CD4-positive, alpha-beta T cell (primary cell): ENCODE results near the gene NECTIN4. TPM values are rescaled to one million over a fixed set of nuclear protein-coding genes. Genes with fewer than 3 reads are reported as not detected.
"Not testable (repeated sequence)": the region's sequence is repeated elsewhere in the genome, so short reads cannot be mapped to it uniquely, and the experiment has no call there.

Experiments used
- ATAC-seq: fragments of 200-7000 bp; cut with Tn5 transposase; one replicate; pipeline ENCODE4 v1.10.0; 2022; ENCODE audit warnings: mild to moderate bottlenecking; ENCODE audit not compliant: poor library complexity
- CTCF ChIA-PET: fragments of 350-600 bp; sonication (Branson Sonifier 250); formaldehyde crosslinking; loops from one replicate; lab custom pipeline; 2021; ENCODE audit warnings: antibody characterized with exemption, inconsistent platforms; lab: Charles Lee
- POLR2A ChIA-PET: fragments of 350-600 bp; sonication (Branson Sonifier 250); formaldehyde crosslinking; loops from one replicate; lab custom pipeline; 2021; ENCODE audit warnings: antibody characterized with exemption, inconsistent platforms; lab: Charles Lee
- DNase-seq, 14 experiments: peaks; one replicate each; pipeline ENCODE4 v3.0.0-alpha.2; 2013 to 2020; ENCODE audit warnings: mixed read lengths in 2 of 14
- H3K27ac ChIP-seq, 2 donors: one replicate each; pipeline versions ENCODE4 v1.5.1 to v1.7.0; 2013; ENCODE audit warnings: low read length in 2 of 2, low read depth in 1 of 2, mild to moderate bottlenecking in 1 of 2
- H3K27me3 ChIP-seq, 2 experiments: 1 replicate in 1 of 2; 2 replicates in 1 of 2; pipeline versions ENCODE4 v1.6.1 to v1.7.0; 2013; ENCODE audit warnings: low read length in 2 of 2, control low read depth in 1 of 2, mild to moderate bottlenecking in 1 of 2, moderate library complexity in 1 of 2; ENCODE audit not compliant: insufficient read depth in 2 of 2, control insufficient read depth in 1 of 2
- H3K36me3 ChIP-seq: one replicate; pipeline ENCODE4 v1.6.1; 2013; ENCODE audit warnings: low read length, control low read depth; ENCODE audit not compliant: insufficient read depth
- H3K4me1 ChIP-seq: one replicate; pipeline ENCODE4 v1.6.1; 2013; ENCODE audit warnings: low read length, control low read depth; ENCODE audit not compliant: insufficient read depth
- H3K4me3 ChIP-seq: one replicate; pipeline ENCODE4 v1.5.1; 2013; ENCODE audit warnings: mild to moderate bottlenecking, low read length, moderate library complexity
- H3K9me3 ChIP-seq, 2 experiments: 1 replicate in 1 of 2; 2 replicates in 1 of 2; pipeline versions ENCODE4 v1.6.1 to v1.7.0; 2013; ENCODE audit warnings: low read length in 2 of 2, mild to moderate bottlenecking in 2 of 2, control low read depth in 1 of 2, moderate library complexity in 1 of 2; ENCODE audit not compliant: control insufficient read depth in 1 of 2, insufficient read depth in 1 of 2
- H3K27ac Mint-ChIP-seq: one replicate; pipeline ENCODE4 v1.8.0; 2020; ENCODE audit warnings: mixed read lengths
- H3K27me3 Mint-ChIP-seq: one replicate; pipeline ENCODE4 v1.8.0; 2021; ENCODE audit warnings: mixed read lengths
- H3K36me3 Mint-ChIP-seq: one replicate; pipeline ENCODE4 v1.8.0; 2021; ENCODE audit warnings: low read depth, mixed read lengths
- H3K4me1 Mint-ChIP-seq: one replicate; pipeline ENCODE4 v1.8.0; 2021; ENCODE audit warnings: low read depth, mixed read lengths
- H3K4me3 Mint-ChIP-seq: one replicate; pipeline ENCODE4 v1.8.0; 2020; ENCODE audit warnings: mild to moderate bottlenecking, mixed read lengths
- H3K9me3 Mint-ChIP-seq: one replicate; pipeline ENCODE4 v1.8.0; 2020; ENCODE audit warnings: mixed read lengths
- intact Hi-C, 2 experiments: fragments of 100-400 bp; cut with DNase I in 1 of 2; cut with micrococcal nuclease in 1 of 2; formaldehyde crosslinking; loops; one replicate each; pipeline versions ENCODE4 v1.15.1 to v1.9.0; 2023 to 2025; cut with DNase I, micrococcal nuclease
- total RNA-seq, 174 experiments: library from RNA in 2 of 174; stranded (reverse) in 2 of 174; gene quantifications; one replicate each; pipeline ENCODE4 v1.2.3 and lab custom pipeline; 2021 to 2026
- TF ChIP-seq, protein P1 (sequence below): fragments of 200-600 bp; IDR thresholded peaks from one replicate; pipeline ENCODE4 v1.8.0; 2022; ENCODE audit warnings: antibody characterized with exemption, mild to moderate bottlenecking

NECTIN4 gene
- total RNA-seq, 2 experiments from 2014 or later: 0.22 TPM

DNA sequence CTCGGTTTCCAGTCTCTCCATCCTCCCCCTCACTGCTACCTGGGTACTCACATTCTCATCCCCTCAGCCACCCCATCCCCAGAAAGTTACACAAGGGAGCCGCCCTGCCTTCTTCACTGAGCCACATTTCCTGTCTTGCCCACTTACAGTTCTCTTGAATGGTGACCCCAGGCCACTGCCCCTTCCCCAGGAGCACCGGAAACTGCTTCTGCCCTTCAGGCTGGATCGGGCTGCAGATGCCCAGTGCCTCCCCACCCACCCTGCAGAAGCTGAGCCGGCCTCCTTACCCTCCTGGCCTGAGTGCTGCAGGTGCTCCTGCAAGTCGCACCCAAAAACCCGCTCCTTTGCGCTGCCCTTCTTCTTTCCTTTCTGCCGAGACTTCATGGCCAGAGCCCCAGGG is 20.1 kb downstream of the NECTIN4 start:
- ChIA-PET POLR2A (interaction anchor here (0.6 to 8.2 kb wide), 38 partner anchors 9 to 807 kb away, joined by 3 to 295 read pairs (median 5); partner anchors contain the start of genes B4GALT3, DCAF8, DEDD and F11R), CTCF (interaction anchor here (0.7 to 3.3 kb wide), 14 partner anchors 14 to 289 kb away, joined by 3 to 36 read pairs (median 6); partner anchors contain the start of genes F11R, KLHDC9, TSTD1 and USF1)
- DNase-seq (peak in 5 of 14 experiments; percentile 11 to 51 (median 37)), ATAC-seq (no peak)
- TF ChIP-seq, protein P1, sequence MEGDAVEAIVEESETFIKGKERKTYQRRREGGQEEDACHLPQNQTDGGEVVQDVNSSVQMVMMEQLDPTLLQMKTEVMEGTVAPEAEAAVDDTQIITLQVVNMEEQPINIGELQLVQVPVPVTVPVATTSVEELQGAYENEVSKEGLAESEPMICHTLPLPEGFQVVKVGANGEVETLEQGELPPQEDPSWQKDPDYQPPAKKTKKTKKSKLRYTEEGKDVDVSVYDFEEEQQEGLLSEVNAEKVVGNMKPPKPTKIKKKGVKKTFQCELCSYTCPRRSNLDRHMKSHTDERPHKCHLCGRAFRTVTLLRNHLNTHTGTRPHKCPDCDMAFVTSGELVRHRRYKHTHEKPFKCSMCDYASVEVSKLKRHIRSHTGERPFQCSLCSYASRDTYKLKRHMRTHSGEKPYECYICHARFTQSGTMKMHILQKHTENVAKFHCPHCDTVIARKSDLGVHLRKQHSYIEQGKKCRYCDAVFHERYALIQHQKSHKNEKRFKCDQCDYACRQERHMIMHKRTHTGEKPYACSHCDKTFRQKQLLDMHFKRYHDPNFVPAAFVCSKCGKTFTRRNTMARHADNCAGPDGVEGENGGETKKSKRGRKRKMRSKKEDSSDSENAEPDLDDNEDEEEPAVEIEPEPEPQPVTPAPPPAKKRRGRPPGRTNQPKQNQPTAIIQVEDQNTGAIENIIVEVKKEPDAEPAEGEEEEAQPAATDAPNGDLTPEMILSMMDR: no peak
- Histone ChIP-seq H3K4me1 (peaks cover 71% of the 10 kb centered on the region), H3K4me3 (peak overlapping the region; percentile 100), H3K27me3 (no peaks in the 10 kb centered on the region), H3K36me3 (peaks cover 22% of the 10 kb centered on the region), H3K27ac (peak overlapping the region; percentile 94), H3K9me3 (no peaks in the 10 kb centered on the region)
- peaks cover 71% of the 10 kb centered on the region for H3K4me1 Mint-ChIP-seq
- H3K27me3 Mint-ChIP-seq: no peaks in the 10 kb centered on the region
- peak overlapping the region; percentile 97 for H3K4me3 Mint-ChIP-seq
- peaks cover 38% of the 10 kb centered on the region for H3K36me3 Mint-ChIP-seq
- intact Hi-C loops: loop anchor here in 1 of 2 experiments (2.0 to 5.0 kb wide), 3 partner anchors 22 to 88 kb away; partner anchors contain the start of genes KLHDC9 and USP21
- H3K27ac Mint-ChIP-seq: peak overlapping the region; percentile 90
- H3K9me3 Mint-ChIP-seq: no peaks in the 10 kb centered on the region

DNA sequence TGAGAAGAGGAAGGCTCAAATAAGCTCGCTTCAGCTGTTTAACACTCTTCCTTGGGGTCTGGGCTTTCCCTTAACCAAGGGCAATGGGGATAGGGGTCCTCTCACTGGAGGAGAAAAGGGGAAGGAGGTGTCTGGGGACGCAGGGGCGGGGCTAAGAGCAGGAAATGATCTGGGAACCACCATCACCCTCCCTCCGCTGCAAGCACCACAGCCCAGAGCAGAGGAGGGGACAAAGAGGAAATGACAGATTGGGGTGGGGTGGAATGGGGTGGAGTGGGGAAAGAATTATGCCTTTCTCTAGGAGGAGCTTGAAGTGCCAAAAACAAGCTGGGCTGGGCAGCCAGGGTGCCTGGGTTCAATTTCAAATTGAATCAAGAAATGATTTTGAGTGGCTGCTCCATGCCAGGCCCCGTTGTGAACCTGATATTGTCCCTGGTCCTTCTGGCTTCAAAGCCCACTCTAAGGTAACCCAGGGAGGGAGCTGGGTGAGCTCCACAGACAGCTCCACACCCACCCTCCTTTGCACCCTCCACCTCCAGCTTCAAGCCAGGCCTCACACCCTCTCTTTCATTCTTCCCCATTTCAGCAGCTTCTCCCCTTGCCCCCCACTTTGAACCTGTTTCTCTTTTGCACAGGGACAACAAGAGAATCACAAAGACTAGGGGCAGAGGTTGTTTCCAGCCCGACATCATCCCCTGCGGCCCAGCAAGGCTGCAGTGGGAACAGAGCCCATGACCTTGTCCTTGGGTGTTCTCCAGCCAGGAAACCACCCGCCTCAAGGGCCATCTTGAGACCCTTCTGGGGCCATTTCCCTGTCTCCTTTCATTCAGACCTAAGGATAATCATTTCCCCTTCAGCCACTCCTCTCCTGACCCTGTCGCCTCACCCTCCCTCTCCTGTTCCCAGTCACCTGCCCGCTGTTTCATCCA is 20.8 kb downstream of the NECTIN4 start:
- Histone ChIP-seq H3K36me3 (peaks cover 28% of the 10 kb centered on the region), H3K4me3 (peak overlapping the region; percentile 100), H3K27ac (peak overlapping the region; percentile 94), H3K9me3 (no peaks in the 10 kb centered on the region), H3K4me1 (peaks cover 77% of the 10 kb centered on the region), H3K27me3 (no peaks in the 10 kb centered on the region)
- H3K4me1 Mint-ChIP-seq: peaks cover 78% of the 10 kb centered on the region
- H3K4me3 Mint-ChIP-seq: peak overlapping the region; percentile 97
- H3K27ac Mint-ChIP-seq: peak overlapping the region; percentile 90
- H3K9me3 Mint-ChIP-seq: no peaks in the 10 kb centered on the region
- TF ChIP-seq, protein P1: no peak
- H3K36me3 Mint-ChIP-seq: peaks cover 44% of the 10 kb centered on the region
- peak; percentile 46 to 95 (median 78) for DNase-seq
- no peaks in the 10 kb centered on the region for H3K27me3 Mint-ChIP-seq
- POLR2A ChIA-PET: interaction anchor here (0.6 to 8.2 kb wide), 29 partner anchors 8 to 783 kb away, joined by 3 to 295 read pairs (median 6); partner anchors contain the start of genes DEDD, F11R, KLHDC9 and NDUFS2
- intact Hi-C loops: loop anchor here (1.0 to 5.0 kb wide), 5 partner anchors 22 to 89 kb away; partner anchors contain the start of genes KLHDC9 (in 2 of the 2) and USP21 (in 1 of the 2)
- CTCF ChIA-PET: interaction anchor here (1.1 to 4.0 kb wide), 6 partner anchors 23 to 71 kb away, joined by 4 to 17 read pairs (median 8); partner anchors contain the start of genes F11R, KLHDC9, TSTD1 and USF1
- peak; percentile 75 for ATAC-seq

DNA sequence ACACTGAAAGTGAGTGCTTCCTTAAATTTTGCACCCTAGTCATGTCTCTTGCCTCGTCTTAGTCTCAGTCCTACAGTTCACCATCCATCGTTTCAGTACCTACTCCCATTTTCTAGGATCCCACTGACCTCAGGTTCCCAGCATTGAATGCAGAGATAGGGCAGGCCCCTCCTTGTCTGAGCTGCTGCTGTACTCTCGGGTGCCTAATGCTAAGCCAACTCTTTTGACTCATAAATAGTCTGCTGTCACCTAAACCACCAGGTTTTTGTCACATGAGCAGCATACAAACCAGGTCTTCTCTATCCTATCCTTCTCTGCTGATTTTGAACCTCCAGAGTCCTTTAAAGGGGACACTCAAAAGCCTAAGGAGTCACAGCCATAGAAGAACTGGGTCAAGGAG is 22.7 kb downstream of the NECTIN4 start:
- no peaks in the 10 kb centered on the region for H3K9me3 ChIP-seq
- peak overlapping the region; percentile 94 for H3K27ac ChIP-seq
- no peak for ATAC-seq
- TF ChIP-seq, protein P1: no peak
- CTCF ChIA-PET: interaction anchor here (0.7 to 4.0 kb wide), 3 partner anchors 21 to 31 kb away, joined by 3 to 17 read pairs (median 7); partner anchors contain the start of gene USF1
- H3K27me3 ChIP-seq: no peaks in the 10 kb centered on the region
- intact Hi-C loops: loop anchor here in 1 of 2 experiments (5.0 kb wide), 1 partner anchor 91 kb away; the partner anchor contains the start of gene USP21
- peaks cover 88% of the 10 kb centered on the region for H3K4me1 ChIP-seq
- H3K4me3 ChIP-seq: peak overlapping the region; percentile 100
- Mint-ChIP-seq H3K27ac (peak overlapping the region; percentile 90), H3K27me3 (no peaks in the 10 kb centered on the region), H3K9me3 (no peaks in the 10 kb centered on the region), H3K36me3 (peaks cover 63% of the 10 kb centered on the region), H3K4me3 (peak overlapping the region; percentile 97), H3K4me1 (peaks cover 80% of the 10 kb centered on the region)
- POLR2A ChIA-PET: interaction anchor here (0.6 to 8.2 kb wide), 3 partner anchors 18 to 46 kb away, joined by 3 to 295 read pairs (median 31); partner anchors contain the start of genes F11R and USF1
- H3K36me3 ChIP-seq: peaks cover 38% of the 10 kb centered on the region
- DNase-seq: peak in 3 of 14 experiments; percentile 35 to 38 (median 37)

DNA sequence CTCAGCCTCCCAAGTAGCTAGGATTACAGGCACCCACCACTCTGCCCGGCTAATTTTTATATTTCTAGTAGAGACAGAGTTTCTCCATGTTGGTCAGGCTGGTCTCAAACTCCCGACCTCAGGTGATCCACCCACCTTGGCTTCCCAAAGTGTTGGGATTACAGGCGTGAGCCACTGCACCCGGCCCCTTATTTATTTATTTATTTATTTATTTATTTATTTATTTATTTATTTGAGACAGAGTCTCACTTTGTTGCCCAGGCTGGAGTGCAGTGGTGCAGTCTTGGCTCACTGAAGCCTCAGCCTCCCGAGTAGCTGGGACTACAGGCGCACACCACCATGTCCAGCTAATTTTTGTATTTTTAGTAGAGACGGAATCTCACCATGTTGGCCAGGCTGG is 23.7 kb downstream of the NECTIN4 start:
- Histone ChIP-seq H3K4me1 (peaks cover 88% of the 10 kb centered on the region), H3K36me3 (peaks cover 47% of the 10 kb centered on the region)
- H3K9me3 Mint-ChIP-seq, DNase-seq, H3K27me3 ChIP-seq, H3K27ac ChIP-seq, H3K9me3 ChIP-seq, ATAC-seq, H3K27me3 Mint-ChIP-seq, H3K4me3 ChIP-seq: not testable (repeated sequence)
- H3K36me3 Mint-ChIP-seq: peaks cover 70% of the 10 kb centered on the region
- H3K4me3 Mint-ChIP-seq: peak overlapping the region; percentile 14
- H3K27ac Mint-ChIP-seq: peak overlapping the region; percentile 90
- ChIA-PET POLR2A (interaction anchor here (1.5 to 8.2 kb wide), 2 partner anchors 17 to 44 kb away, joined by 3 to 295 read pairs; partner anchors contain the start of genes F11R and USF1), CTCF (interaction anchor here (0.7 to 4.0 kb wide), 4 partner anchors 20 to 100 kb away, joined by 4 to 17 read pairs (median 6); partner anchors contain the start of genes PPOX and USF1)
- H3K4me1 Mint-ChIP-seq: peaks cover 74% of the 10 kb centered on the region
- intact Hi-C loops: loop anchor here in 1 of 2 experiments (5.0 kb wide), 1 partner anchor 92 kb away; the partner anchor contains the start of gene USP21
